Activated CD4-positive, alpha-beta T cell treated with anti-CD3 and anti-CD28 coated beads, Interleukin-10, Interleukin-2, amounts not matched to agents 100 ng/mL and 50 ng/mL, durations not matched to agents 16 hours and 8 hours (primary cell): ENCODE results near the gene SPHK1.
A peak's percentile ranks its signal among the peaks of the same experiment; 100 is the strongest.

ENCODE experiments used
- DNase-seq: peaks from one replicate; pipeline ENCODE4 v3.0.0-alpha.2; 2020

Gene SPHK1

DNA sequence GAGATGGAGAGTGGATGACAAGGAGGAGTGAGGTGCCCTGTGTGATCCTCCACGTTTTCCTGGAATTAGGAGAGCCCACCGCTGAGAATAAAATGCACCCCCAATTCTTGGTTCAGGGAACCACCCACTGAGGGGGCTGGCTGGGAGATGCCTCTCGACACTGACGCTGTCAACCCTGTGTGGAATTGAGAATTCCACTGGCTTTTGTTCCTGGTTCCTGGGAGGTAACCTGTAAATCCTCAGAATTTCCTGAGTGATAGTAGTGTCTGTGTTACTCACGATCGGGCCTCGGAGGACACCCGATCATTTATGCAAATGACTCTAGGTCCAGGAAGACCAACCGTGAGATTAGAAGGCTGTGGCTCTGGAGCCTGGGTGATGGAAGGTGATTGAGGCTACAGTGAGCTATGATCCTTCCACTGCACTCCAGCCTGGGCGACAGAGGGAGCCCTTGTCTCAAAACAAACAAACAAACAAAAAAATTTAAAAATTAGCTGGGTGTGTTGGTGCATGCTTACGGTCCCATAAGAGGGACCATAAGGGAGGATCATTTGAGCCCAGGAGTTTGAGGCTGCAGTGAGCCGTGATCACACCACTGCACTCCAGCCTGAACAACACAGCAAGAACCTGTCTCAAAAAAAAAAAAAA lies 19.0 kb upstream of the SPHK1 start:
- no peak for DNase-seq

DNA sequence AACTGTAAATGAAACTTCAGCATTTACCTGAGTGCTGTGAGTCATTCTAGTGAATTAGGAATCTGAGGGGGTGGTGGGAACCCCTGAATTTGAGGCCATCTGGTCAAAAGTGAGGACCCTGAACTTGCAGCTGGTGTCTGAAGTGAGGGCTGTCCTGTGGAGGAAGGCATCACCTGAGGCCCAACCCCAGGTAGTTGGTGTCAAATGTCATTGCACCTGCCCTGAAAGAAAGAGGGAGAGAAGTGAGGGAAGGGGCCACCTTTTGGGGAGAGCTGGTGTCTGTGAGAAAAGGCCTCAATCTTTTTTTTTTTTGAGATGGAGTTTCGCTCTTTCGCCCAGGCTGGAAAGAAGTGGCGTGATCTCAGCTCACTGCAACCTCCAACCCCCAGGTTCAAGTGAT lies 18.2 kb upstream of the SPHK1 start:
- DNase-seq: no peak

DNA sequence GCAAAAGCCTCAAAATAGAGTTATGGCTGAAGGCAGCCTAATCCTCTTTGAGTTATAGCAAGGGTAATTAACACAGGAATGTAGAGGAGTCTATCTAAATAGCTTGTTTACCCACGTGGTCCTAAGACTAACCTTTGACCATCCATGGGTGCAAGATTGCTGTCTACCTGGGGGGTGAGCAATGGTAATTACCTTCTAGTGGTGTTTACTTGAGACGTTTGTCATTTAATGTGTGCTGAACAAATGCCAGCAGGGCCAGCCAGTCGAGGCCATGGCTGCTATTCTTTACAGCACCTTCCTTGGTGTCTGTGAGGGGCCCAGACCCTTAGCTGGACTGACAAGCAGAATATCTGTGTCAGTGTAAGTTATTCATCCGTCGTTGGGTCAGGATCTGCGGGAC lies 16.8 kb upstream of the SPHK1 start:
- no peak for DNase-seq

DNA sequence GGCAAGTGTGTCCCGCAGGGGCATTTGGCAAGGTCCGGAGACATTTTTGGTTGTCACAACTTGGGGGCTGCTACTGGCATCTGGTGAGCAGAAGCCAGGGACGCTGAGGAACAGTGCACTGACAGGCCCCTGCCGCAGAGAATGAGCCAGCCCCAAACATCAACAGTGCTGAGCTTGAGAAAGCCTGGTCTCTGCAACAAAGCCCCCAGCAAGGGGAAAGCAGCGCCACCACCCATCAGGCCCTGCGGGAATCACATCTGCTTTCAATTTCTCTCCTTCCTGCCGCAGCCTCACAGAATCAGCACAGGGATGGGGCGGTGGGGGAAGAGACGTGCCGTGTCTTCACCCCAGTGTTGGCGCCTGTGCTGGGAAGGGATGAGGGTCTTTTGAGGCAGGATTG lies 15.9 kb upstream of the SPHK1 start:
- DNase-seq: no peak

DNA sequence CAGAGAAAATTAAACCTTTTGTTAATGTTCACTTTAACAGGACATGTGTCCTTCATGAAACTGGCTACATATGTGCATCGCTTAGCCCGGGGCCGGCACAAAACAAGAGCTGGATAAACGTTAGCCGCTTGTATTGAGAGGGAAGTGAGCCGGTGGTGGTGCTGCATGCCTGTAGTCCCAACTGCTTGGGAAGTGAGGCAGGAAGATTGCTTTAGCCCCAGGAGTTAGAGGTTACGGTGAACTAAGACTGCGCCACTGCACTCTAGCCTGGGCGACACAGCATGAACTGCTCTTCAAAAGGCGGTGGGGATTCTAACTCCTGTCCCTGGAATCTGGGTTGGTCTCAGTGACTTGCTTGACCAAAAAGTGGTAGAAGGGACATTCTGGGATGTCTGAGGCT lies 15.0 kb upstream of the SPHK1 start:
- DNase-seq: no peak

DNA sequence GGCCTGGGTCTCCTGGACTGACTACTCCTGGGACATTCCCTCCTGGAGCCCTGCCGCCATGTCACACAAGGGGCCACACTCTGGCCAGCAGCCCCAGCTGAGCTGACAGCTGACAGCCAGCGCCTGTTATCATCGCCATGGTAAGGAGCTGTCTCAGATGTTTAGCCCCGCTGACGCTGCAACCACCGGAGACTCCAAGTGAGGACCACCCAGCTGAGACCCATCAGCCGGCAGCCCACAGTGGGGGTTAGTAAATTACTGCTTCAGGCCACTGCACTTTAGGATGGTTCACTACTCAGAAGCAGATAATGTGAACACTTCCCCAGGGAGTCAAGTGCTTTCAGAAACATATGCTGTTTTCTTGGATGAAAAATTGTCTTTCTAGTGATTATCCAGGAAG lies 14.6 kb upstream of the SPHK1 start:
- no peak for DNase-seq

DNA sequence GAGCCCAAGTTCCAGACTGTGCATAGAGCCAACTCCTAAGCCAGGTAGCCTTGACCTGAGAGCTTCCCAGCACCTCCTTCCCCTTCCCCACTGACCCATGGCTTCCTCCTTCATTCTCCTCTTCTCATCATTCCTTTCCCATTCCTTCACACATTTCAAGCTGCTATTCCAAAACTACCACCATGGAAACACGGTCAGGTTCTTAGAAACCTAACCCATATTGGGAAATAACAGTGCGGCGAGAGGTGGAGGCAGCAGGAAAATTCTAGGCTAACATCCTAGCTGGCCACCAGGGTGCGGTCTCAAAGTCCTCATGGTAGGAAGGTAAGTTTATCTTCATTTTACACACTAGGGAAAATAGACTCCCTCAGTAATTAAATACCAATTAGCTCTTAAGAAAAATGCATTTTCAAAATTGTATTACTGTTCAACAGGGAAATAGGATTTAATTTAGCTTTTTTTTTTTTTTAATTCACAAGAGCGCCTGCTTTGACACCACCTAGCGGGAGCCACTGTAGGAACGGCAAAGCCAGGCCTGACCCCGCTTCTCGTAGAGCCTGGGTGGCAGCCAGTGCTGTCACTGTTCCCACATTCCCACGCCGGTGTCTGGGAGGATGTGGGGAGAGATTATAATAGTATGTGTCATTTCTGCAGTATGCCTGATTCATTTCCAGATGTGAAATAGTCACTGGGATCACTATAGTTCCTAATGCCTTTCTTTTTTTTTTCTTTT lies 14.0 kb upstream of the SPHK1 start:
- DNase-seq: no peak

DNA sequence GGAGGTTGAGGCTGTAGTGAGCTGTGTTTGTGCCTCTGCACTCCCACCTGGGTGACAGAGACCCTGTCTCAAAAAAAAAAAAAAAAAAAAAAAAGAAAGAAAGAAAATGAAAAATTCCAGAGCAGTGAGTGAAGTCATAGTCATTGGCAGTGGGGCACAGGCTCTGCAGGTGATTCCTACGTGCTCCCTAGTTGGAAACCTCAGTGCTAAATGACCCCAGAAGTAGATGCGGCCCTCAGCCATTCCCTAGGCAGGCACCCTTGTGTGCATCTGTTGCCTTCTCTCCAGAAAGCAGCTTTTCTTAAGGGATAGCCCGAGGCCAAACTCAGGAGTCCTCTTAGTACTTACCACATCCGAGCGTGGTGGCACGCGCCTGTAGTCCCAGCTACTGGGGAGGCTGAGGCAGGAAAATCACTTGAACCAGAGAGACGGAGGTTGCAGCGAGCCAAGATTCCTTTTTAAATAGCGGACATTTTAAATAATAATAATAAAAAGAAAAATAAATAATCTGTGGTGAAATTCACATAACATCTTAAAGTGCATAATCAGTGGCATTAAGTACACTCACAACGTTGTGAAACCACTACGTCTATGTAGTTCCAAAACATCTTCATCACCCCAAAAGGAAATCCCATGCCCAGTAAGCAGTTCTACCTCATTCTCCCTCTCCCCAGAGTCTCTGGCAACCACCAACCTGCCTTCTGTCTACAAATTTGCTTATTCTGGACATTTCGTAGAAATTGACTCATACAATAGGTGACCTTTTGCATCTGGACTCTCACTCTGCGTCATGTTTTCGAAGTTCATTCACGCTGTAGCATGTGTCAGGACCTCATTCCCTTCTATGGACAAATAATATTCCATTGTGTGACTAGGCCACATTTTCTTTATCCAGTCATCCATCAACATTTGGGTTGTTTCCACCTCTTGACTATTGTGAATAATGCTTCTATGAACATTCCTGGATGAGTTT lies 12.5 kb upstream of the SPHK1 start:
- DNase-seq: no peak

DNA sequence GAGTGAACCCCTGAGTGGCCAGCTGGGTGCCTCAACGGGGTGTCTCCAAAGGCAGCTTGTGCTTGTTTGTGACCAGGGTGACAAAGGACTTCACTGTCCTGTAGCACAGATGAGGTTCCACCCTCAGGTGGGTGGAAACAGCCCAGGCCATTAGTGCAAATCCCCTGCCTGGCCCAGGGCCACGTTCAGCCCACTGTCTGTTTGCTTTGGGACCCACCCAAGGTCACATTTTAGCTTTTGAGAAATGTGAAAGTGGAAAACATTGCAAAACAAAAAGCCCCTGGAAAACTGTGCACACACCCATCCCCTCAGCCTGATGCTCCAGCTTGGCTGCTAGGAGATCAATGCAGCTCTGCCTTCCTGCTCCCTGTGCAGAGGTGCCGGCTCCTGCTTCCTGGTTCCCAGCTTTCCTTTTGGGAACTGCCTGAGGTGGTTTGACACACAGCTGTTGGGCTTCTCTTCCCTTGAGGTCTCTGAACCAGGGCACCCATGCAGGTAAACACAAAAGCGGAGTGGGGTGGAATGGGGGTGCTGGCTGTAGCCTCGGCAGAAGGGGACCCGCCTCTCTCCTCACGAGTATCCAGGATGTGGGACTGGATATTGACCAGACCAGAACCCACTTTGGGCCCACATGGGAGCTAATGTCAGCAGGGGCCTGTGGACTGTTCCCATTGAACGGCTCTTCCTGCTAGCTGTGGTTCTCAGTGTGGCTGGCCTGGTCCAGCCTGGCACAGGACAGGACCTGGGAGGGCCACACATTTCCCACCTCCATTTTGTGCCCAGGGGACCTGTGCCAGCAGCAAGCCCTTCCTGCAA lies 7.9 kb upstream of the SPHK1 start:
- DNase-seq: no peak

DNA sequence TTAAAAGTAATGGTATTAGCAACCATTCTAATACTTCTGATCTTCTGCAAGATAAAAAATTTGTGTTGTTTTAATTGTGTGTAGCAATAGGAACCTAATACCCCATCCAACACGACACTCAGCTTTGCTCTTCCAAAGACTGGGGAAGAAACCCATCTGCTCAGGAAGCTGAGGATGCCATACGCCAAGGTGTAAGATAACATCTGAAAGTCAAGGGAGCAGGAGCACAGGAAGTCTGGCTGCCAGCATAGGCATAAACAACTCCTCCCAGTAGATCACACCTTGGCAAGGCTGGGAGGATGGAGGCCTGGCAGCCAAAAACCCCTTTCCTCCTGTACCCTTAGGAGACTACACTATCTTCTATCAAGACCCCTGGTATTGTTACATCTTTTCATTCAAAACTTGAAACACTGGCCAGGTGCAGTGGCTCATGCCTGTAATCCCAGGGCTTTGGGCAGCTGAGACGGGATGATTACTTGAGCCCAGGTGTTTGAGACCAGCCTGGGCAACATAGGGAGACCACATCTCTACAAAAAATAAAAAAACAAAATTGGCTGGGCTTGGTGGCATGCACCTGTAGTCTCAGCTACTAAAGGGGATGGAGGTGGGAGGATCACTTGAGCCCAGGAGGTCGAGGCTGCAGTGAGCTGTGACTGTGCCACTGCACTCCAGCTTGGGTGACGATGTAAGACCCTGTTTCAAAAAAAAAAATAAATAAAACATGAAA lies 5.7 kb upstream of the SPHK1 start:
- DNase-seq: no peak

DNA sequence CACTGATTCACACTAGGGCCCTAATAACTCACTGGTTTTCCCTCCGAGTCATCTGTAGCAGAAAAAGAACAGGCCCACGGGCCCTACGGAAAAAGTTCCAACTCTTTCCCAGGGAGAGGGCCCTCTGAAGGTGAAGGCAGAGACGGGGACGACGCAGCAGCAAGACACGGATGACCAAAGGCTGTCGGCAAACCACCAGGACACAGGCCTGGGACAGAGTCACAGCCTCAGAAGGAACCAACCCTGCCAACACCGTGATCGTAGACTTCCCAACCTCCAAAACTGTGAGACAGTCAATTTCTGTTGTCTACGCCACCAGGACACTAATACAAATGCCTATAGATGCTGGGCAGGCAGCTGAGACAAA lies 5.2 kb upstream of the SPHK1 start:
- no peak for DNase-seq

DNA sequence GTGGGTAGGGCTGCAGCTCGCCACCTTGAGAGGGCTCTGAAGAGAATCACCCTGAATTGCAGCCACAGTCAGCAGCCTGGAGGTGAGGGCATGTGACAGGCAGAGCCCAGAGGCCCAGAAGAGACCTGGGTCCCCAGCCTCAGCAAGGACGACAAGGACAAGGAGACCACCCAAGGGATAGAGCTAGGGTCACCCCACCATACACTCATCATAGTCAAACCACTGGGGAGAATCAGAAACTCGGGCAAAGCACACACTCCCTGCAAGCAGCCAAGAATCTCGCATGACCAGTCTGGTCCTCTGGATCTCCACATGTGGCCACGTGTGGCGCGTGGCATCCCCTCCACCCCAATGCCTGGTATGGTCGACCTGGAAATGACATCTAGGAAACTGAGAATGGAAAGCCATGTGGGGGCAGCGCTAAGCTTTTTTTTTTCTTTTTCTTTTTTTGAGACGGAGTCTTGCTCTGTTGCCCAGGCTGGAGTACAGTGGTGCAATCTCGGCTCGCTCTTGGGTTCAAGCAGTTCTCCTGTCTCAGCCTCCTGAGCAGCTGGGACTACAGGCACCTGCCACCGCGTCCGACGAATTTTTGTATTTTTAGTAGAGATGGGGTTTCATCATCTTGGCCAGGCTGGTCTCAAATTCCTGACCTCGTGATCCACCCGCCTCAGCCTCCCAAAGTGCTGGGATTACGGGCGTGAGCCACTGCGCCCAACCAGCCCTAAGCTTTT lies 4.6 kb upstream of the SPHK1 start:
- DNase-seq: no peak

DNA sequence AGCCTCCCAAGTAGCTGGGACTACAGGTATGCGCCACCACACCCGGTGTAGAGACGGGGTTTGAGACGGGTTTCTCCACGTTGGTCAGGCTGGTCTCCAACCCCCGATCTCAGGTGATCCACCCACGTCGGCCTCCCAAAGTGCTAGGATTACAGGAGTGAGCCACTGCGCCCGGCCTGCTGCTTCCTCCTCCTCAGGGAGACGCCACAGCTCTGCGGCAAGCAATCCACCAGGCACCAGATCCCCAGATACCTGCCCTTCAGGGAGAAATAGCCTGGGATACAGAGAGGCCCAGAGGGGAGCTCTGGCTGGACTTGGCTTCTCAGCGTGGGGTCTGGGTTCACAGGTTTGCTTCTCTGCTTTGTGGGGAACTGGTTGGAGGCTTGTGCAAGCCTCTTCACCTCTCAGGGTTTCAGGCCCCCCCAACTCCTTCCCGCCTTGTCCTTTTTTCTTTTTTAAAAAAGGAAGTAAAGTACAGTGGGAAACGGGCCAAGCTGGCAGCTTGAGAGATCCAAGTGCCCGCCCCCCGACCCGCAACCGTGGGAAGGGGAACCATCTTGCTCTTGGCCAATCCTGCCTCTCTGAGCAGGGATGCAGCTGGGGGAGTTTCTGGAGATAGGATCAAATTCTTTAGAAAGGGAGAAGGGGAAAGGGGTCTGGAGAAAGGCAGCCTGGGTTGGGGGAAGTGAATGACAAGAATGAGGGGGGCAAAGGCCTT lies 2.6 kb upstream of the SPHK1 start:
- DNase-seq: no peak

DNA sequence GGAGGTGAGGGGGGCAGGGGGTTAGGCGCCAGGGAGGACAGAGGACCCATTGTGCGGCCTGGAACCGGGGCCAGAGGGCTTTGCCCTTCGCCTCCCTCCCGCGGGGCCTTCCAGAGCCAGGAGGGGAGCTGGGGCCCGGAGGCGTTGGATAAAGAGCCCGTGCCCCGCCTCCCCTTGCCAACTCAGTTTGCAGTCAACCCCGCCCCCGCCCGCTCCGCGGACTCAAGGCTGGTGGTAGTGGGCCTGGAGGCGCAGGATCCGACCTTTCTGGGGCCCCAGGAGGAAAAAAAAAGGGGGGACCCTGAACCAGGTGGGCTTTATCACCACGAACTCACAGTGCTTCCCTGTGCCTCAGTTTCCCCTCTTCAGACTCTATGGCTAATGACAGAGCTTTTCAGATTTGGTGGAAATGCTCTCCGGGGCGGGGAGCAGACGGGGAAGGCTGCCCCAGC lies 2.0 kb upstream of the SPHK1 start:
- no peak for DNase-seq

DNA sequence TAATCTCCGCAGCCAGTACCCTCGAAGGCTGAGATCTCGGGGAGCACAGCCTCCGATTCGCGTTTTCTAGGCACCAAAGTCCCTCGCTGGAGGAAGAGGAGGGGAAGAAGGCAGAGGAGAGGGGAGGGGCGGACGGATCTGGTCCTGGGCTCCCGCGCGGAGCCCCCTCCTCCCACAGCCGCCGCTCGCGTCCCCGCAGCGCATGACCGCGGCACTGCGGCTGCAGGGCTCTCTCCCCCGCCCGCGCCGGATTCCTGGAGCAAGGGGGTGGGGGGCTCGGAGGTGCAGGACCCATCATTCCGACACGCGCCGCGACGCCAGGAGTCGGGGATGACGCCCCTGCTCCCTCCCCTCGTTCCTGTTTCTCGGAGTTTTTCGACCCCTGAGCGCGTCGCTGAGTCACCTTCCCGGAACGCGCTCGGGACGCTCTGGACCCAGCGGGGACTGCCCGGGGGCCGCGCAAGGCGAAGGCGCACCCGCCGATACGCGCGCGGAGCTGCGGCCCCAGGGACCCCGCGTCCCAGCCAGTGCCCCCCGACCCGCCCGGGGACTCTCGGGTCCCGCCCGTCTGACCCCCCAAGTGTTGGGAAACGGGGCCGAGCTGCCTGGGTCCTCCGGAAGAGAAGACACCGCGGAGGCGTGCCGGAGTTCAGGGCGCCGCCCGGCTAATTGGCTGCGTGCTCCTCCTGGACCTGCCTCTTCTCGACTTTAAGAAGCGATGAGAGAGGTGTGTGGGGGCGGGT lies 1.4 kb upstream of the SPHK1 start:
- peak; percentile 78 for DNase-seq

DNA sequence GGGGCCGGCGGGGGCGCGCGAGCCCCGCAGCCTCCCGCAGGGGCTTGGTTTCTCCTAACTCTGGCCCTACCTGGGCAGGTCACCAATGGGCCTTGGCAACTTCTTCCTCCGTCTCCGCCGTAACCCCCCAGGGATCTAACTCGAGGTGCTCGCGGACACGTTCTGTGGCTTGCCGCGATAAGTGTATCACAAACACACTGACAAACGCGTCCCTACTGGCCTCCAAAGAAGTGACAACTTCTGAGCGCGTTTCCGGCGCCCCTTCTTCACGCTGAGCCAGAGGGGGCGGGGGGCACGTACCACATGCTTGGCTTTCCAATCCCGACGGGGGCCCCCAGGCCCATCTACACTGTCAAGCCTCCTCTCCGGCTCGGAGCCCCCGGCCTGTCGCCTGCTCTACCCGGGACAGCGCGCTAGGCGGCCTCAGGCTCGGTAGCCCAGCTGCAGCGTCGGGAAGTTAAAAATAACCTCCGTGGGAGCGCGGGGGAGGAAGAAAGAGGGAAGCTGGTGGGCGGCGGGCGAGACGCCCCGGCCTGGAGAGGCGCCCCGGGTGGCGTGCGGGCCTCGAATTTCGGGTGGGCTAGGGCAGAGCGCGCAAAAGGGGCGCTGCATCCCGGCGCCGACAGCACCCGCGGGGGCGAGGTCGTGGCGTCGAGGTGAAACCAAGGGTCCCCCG lies 725 bp upstream of the SPHK1 start:
- DNase-seq: peak; percentile 51

DNA sequence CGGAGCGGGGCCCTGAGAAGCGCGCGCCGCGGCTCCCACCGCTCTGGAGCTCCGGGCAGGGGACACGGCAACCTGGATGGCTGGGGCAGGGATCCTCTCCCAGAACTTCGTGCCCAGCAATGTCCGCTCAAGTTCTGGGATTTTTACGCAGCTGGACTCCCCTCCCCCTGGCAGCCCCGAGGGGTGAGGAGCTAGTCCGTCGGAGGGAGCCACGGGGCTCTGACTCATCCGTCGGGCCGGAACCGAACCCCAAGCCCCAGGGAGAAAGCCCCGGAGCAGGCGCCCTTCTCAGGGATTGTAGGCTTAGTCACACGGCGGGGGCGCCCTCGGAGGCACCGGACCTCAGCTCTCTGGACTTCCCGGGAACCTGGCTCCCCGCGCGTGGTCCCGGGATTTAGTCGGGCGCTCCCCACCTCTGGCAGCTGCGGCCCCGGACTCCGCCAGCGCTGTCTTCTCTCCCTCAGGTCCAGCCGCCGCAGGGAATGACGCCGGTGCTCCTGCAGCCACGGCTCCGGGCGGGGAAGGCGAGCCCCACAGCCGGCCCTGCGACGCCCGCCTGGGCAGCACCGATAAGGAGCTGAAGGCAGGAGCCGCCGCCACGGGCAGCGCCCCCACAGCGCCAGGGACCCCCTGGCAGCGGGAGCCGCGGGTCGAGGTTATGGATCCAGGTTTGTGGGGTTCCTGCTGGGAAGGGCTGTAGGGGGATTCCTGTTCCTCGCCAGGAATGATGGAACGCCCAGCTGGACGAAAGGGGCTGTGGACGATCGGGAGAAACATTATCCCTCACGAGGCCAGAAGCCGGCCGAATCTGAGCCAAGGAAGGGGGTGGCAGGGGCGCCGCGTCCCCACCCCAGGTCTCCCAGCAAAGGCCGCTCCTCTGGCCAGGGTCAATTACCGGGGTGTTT lies 830 bp downstream of the SPHK1 start:
- peak; percentile 29 for DNase-seq
